GM19351 (cell line): ENCODE results near the gene TDRD5.
A peak's percentile ranks its signal among the peaks of the same experiment; 100 is the strongest.

Source experiments
- ATAC-seq: cut with Tn5 transposase; IDR thresholded peaks from one replicate; pipeline ENCODE4 v1.9.1; 2021; ENCODE audit warnings: mild to moderate bottlenecking, moderate library complexity; ENCODE audit not compliant: unreplicated experiment

TDRD5 gene, protein sequence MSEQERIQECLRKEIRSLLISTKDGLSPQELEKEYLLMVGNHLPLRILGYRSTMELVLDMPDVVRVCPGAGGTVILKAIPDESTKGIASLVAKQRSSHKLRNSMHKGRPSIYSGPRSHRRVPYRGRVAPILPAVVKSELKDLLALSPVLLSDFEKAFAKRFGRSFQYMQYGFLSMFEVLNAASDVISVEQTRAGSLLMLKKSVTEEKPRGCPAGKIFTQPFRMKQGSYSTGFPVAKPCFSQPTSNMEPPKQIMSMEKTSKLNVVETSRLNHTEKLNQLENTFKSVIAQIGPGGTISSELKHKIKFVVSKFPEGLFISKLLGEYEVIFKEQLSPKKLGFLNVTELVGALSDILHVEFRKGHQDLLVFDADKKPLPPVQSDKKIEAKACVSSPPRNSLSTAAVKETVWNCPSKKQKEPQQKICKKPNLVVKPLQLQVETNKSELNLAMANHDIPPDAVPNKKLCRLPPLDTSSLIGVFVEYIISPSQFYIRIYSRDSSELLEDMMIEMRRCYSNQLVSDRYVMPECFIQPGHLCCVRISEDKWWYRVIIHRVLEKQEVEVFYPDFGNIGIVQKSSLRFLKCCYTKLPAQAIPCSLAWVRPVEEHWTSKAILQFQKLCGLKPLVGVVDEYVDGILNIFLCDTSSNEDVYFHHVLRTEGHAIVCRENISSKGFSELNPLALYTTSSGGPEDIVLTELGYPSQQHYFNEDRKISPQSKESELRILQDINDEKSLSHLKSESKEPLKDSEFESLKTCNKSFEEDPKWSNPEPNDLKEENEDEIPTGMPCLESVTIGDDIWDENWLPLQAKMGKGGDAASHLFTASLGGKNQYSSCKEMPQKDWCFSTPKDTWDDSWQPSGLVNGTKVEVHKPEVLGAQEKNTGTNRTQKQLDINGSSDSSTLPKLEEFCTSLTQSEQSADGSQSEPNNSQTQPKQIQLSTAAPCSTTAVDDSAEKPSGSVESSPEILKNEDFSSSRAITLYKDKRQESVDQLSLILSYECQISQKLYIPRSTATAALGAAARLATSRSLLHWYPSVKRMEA

DNA sequence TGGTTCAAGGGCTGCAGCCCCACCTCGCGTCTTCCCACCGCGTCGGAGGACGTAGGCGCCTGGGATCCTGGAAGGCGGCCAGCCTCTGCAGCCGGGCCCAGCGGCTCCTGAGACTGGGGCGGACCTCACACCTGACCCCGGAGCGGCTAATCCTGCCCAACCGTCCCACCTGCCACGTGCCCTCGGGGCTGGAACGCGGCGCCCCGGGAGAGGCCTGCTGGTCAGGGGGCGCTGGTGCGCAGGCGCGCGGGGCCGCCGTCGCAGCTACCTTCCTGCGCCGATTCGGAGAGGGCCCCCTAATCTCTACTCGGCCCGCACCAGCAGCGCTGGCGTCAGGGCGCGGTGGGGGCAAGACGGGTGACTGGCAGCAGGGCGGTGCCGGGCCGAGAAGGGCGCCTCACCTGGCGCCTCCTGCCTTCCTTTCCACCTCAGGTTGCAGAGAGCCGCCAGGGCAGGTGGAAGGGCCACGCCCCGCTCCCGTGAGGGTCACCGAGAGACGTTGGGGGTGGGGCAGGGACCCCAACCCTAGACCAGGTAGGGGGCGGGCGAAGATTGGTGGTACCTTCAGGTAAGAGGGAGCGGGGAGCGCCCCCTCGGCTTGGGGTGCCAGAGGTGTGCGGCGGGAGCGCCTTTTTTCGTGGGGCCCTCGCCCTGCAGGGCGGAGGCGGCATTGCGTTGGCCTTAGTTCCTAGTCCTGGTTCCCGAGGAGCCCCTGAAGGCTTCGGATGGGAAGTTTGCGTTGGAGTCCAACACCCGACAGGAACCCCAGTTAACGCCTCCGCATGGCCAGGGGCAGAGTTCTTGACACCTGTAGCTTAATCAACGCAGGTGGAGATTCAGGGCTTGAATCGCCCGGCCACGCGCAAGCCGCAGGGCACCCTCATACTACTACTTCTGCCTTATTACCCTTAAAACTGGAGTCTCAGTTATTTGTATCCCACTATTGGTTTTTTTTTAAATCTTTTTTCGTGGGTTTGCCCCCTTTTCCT lies at the start of gene TDRD5:
Gene TDRD5, plus strand, starts transcription at position 241 of the 989 bp plus-strand sequence. CDS start 784 bp downstream, outside the sequence.
- ATAC-seq, result no peak

DNA sequence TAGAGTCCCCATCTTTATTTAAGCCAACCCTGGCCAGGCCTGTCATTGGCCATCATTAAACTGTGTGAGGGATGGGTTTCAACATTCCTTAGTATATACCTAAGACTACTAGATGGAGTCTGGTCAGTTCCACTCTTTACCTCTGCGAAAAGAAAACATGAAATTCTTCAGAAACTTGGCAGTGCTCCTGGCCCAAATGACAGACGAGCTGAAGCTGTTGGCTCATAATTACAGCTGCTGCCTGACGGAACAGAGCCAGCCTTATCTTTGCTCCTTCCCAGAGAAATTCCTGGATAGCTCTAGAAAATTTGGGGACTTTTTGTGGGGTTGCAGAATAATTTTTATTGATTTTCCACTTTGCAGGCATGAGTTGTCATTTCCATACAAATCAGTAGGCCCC lies 46.3 kb upstream of the TDRD5 start:
- no peak for ATAC-seq

DNA sequence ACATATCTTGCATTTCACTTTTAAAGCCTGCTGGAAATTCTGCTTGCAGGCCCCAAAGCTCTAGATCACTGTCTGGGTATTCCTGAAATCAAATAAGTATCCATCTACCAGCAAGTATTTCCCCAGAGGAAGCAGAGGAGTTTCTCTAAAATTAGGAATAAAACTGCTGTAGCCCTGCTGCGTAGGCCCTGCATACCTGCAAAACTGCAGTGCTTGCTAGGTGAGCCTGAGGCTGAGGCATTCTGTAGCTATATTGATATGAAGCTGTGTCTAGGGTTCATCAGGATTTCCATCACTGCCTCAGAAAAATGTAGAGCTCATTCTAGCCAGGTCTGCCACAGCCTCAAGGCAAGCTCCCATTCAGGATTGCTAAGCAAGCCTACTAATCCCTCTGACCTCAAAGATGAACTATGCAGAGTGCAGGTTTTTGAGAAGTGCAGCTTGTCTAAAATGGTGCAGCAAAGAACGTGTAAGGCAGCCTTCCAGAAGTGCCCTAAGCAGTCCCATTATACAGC lies 44.6 kb upstream of the TDRD5 start:
- ATAC-seq, result no peak

DNA sequence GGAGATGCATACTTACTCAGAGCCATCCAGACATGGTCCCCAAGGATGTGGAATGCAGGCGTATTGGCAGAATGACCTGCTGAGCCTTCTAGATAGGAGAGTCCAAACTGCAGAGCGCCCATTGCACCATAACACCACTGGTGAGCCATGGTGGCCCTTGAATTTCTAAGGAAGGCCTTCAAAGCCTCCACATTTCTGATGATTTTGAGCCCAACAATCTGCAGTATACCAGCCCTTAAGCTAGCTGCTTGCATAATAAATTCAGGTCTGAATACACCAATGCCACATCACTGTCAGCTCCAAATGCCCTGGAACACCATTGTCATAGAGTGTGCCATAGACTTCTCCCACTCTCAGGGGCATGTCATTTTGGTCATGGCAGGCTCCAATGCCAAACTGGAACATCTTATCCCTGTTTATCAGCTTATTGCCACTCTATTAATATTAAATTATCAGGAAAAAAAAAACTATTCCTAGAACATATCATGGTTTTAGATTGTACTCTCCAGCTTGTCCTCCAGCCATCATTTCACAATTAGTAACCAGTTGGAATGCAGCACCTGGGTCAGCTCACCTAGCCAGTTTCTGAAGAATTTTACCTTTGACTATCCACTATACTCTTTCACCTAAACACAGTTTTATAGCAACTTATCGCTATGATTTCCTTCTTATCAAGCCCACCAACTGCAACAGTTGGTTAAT lies 42.8 kb upstream of the TDRD5 start:
- ATAC-seq, result no peak

DNA sequence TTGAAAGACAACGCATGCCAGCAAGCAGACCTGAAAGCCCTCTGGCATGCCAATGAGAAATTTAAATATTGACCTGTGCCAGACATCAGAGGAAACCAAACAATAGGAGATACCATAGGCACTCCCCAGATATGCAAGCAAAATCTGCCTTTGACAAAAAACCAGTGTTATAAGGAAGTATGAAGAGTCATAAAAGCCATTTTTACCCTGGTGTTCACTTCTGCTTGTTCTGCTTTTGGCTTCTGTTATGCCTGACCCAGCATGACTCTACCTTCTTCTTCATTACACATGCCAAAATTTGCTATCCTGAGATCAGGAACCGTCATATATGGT lies 42.3 kb upstream of the TDRD5 start:
- ATAC-seq, result no peak

DNA sequence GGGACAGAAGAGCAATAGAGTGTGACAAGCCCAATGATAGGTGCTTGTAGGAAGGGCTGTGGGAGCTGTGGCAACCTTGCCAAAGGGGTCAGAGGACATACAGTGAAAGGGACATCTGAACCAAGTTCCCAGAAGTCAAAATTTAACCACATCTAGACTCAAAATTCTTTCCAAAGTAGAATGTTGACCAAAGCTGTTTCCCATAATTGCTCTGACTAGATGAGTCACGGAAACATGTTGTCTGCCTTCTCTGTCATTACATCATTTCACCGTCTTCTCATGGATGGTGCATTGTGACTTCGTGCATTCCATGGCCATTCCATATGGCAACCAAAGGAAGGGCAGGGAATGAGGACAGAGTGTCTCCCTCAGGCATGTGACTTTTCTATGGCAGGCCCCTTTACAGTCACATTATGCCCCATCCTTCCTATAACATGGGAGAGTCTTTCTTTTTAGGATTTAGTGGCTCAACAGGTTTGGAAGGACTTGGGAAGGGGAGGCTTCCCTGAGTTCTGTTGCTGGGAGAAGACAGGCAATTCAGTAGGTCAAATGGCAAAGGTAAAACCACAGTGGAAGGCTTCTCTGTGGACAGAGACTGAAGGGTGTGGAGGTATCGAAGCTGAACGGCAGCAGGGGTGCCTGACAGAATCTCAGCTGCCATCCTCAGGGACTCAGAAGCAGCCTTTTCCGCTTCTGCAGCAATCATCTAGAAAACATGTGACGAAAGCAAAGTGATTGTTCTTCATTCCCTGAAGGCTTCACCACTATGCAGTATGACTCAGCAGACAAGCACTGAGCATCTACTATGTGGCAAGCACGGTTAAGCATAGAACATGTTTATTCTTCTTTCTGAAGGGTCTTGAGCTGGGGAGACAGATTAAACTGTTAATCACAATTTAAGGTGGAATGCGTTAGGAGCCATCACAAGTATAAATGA lies 40.6 kb upstream of the TDRD5 start:
- peak; percentile 86 for ATAC-seq

DNA sequence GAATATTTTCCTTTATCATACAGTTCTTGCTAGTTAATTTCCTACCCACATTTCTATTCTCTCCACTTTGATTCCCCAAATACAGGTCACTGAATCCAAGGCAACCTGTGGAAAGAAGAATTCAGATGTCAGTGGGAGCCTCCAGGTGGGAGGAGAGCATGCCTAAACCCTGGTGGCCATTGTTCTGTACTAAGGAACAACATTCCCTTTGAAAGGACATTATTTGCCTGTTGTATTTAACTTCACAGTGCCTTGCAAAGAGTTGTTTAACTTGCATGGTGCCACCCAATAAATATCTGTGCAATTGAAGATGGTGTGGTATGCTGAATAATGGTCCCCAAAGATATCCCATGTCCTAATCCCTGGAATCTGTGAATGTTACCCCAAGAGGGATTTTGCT lies 37.2 kb upstream of the TDRD5 start:
- no peak for ATAC-seq

DNA sequence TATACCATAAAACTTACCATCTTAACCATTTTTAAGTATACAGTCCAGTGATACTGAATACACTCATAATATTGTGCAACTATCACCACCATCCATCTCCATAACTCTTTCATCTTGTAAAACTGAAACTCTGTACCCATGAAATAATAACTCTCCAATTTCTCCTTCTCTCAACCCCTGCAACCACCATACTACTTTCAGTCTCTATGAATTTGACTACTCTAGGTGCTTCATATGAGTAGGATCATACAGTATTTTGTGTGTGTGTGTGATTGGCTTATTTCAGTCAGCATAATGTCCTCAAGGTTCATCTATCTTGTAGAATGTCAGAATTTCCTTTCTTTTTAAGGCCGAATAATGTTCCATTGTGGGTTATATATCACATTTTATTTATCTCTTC lies 33.6 kb upstream of the TDRD5 start:
- no peak for ATAC-seq

DNA sequence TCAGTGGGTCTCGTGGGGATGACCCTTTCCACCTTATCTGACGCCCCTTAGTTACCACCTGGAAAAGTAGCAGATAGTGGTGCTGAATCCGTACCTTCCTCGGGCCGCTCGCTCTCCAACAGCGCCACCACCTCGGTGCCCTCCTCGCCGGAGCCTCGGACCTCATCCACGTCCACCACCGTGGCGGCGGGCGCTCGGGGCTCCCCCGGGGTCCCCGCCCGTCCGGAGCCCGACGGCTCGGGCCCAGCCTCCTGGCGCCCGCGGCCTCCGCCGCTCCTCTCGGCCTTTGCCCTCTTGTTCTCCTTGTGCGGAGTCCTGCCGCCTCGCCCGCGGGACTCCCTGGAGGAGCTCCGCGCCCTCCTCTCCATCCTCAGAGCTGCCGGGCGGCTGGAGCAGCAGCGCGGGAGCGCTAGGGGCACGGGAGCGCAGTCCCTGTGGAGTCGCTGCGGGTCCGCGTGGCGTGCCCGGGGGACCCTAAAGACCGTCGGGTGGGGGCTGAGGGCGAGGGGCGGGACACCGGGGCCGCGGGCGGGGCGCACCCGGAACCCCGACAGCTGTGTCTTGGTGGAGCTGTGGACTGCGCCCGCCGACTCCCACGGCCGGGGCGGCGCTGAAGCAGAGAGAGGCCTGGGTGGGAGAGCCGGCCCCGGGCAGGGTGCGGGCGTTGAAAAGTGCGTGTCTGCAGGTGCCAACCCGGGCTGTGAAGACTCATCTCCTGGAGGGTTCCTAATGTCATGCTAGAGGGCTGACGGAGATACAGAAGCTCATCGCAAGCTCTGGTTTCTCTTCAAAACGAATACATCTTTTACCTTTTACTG lies 15.9 kb upstream of the TDRD5 start, which contains the start of gene NPHS2:
Gene NPHS2, minus strand, starts transcription at position 452 of the 818 bp plus-strand sequence. Its CDS starts 84 bp downstream, at position 368.
- no peak for ATAC-seq

DNA sequence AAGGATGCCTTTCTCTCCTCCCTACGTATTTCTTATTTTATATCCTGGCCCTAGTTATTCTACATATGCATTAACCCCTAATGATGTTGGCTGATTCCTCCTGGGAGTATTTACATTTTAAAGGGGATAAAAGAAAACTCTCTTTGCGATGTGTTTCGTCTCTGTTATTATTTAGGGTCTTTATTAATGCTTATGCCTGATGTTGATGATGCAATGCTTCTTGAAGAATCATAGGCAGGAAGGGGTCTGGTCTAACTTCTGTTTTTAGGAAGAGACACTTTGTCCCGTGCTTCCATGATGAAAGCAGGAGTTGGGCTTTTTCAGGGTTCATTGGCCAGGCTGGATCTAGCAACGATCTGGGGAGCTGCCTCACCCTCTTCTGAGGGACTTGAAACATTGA lies 15.1 kb upstream of the TDRD5 start:
- no peak for ATAC-seq

DNA sequence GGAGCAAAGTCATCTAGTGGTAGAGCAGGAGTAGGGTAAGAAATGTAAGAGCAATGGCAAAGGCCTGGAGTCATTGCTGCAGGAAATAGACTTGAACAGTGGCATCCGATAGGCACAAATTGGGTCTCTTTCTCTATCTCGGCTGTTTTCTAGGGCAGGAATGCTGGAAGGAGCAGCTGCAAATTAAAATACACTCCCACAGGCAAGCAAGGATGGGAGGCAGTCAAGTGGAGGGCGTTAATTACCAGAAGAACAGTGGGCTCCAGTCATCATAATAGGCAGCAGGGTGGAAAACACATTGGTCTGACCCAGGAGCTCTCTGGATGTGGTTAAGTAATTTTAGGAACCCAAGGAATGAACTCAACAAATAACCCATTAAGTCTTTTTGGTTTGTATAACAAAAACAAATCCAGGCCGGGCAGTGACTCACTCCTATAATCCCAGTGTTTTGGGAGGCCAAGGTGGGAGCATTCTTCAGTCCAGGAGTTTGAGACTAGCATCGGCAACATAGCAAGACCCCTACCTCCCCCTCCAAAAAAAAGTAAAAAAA lies 7.8 kb upstream of the TDRD5 start:
- no peak for ATAC-seq

DNA sequence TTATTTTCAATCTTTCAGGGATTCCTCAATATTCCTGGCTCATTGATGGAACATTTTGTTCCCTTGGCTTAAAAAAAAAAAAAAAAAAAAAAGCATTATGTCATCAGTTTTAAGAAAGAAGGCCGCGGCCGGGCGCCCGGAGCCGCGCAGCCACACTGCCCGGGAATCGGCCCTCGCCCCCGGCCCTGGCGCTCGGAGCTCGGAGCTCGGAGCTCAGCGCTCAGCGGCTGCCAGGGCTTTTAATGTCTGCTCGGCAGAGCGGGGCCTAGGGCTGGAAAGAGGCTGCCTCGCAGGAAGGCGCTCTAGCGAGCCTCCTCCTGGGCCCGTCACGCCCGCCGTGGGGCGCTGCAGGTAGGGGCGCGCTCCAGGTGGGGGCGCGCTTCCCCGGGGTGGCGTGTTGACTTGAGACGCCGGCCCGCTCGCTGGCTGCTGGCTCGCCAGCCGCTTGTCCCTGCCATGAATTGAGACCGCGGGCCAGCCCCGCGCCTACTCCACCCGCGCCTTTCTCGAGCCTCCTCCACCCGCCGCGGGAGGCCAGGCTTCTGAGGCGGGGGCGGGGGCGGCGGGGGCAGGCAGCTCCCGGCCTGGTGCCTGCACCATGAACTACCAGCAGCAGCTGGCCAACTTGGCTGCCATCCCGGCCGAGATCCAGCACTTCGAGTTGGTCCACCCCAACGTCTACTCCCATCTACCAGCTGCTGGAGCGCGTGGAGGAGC lies 5.4 kb upstream of the TDRD5 start:
- no peak for ATAC-seq

DNA sequence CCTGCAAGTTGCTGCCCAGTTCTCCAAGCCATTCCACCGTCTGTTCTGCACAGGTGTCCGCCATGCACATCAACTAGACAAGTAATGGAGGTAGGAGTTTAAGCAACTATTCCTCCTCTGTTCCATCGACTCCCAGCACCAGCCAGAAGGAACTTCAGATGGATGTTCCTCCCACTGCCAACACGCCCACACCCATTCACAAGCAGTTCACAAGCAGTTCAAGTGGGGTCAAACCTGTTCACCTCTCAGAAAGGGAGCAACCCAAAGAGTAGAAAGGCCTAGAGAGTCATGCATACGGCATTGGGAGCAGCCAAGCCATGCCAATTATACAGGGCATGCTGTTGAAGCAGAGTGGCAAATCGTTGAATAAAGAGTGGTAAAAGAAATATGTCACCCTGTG lies 4.3 kb upstream of the TDRD5 start:
- no peak for ATAC-seq

DNA sequence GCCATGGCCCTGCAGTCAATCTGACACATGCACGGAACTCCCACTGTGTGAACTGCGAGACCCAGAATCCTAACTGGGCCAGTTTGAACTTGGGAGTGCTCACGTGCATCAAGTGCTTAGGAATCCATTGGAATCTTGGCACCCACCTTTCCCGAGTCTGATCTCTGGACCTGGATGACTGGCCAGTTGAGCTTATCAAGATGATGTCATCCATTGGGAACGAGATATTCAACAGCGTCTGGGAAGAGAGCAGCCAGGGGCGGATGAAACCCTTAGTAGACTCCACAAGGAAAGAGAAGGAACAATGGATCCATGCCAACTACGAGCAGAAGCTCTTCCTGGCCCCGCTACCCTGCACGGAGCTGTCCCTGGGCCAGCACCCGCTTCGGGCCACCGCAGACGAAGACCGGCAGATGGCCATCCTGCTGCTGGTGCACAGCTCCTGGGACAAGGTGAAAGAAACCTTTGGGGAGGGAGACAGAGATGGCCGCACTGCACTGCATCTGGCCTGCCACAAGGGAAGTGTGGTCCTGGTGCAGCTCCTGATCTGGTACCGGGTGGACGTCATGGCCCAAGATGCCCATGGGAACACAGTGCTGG lies 3.1 kb upstream of the TDRD5 start:
- no peak for ATAC-seq

DNA sequence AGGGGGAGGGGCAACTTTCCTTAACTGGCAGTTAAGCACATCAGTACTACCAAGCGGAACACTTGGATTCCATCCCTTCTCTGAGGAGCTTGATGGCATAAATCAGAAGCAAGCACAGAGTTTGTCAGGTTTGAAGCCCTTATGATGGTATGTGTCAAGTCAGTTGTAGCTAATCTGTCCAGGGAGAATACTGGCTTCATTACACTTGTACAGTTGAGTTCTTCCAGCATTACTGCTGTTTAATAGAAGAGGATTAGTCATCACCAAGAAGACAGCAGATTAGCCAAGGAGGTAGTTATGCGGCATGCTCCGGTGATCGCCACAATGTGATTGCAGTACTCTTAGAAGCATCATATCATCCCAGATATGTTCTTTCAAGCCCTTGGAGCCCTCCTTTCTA lies 2.1 kb upstream of the TDRD5 start:
- ATAC-seq, result no peak

DNA sequence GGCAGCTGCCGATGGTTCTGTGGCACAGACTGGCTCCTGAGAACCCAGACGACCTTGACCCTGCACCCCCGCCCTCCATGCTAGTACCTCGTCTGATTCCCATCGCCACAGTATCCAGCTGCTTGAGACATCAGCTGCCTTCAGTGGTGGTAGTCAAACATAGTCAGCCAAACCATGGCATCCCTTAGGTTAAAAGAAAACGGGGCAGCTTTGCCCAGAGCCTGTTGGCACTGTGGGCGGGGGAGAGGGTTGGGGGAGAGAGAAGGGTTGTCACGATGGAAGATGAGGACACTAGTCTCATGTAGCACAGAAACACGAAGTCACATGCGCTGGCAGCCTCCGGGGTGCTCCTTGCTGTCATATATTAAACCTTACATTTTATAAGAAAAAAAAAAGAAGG lies 961 bp upstream of the TDRD5 start:
- ATAC-seq, result no peak

DNA sequence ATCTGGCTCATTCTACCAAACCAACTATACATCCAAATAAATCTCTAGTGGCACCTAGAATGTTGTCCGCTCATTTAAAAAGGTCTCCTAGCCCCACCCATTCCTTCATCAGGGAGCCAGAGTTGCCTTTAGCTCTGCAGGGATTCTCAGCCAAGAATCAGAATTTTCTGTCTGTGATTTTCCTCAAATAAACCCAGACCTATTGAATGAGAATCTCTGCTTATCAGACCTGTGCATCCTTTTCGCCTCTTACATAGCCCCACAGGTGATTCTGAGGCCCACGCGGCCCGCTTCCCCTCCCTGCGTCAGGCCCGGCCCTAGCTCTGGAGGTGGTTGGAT lies 410 bp upstream of the TDRD5 start:
- no peak for ATAC-seq
